Ovary (tissue), 3 donors: ENCODE results near the gene CYFIP1.

ENCODE experiments used
- CTCF ChIP-seq, 3 donors: fragments of 450-650 bp in 2 of 3; fragments of 200-600 bp in 1 of 3; IDR thresholded peaks; one replicate each; pipeline versions ENCODE4 v1.5.1 to v1.8.0; 2016 to 2022; ENCODE audit warnings: antibody characterized with exemption in 3 of 3, mild to moderate bottlenecking in 1 of 3
- EP300 ChIP-seq: sonication (generic); formaldehyde crosslinking; IDR thresholded peaks from one replicate; pipeline ENCODE4 v1.6.1; 2017; ENCODE audit warnings: antibody characterized with exemption
- POLR2A ChIP-seq: fragments of 450-650 bp; IDR thresholded peaks from one replicate; pipeline ENCODE4 v1.6.1; 2017; ENCODE audit warnings: antibody characterized with exemption, mild to moderate bottlenecking, moderate library complexity
- donor health status: DM: no; HTN: no; CAD: no.

GRCh38 chr15:22902046-22902445 lies 78.1 kb downstream of the CYFIP1 start:
- TF ChIP-seq CTCF (IDR thresholded peaks at IDR 0.05) (no peak), POLR2A (no peak), EP300 (no peak)
